HG02588 (cell line): ENCODE data around the gene FBXW8.

Source experiments
- ATAC-seq: cut with Tn5 transposase; IDR thresholded peaks from one replicate; pipeline ENCODE4 v1.9.1; 2021; ENCODE audit warnings: mild to moderate bottlenecking, moderate library complexity; ENCODE audit not compliant: unreplicated experiment

Gene FBXW8

GRCh38 chr12:116885491-116885890 is 25.3 kb upstream of the FBXW8 start:
- ATAC-seq: no peak

DNA sequence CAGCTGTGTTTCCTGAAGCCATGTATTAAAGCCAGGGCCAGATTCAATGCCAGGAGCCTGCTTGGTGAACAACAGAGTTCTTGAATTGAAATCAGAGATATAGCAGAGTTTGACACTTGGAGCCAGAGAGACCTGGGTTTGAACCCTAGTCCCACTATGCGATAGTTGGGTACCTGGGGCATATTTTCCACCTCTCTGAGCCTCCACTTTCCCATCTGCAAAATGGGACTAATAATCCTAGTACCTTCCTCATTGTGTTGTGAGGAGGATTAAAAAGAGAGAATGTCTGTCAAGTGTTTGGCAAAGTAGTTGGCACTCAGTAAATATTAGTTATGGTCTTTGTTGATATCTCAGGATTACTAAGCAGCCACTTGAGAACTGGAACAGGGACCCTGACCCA is 23.5 kb upstream of the FBXW8 start:
- ATAC-seq: no peak

DNA sequence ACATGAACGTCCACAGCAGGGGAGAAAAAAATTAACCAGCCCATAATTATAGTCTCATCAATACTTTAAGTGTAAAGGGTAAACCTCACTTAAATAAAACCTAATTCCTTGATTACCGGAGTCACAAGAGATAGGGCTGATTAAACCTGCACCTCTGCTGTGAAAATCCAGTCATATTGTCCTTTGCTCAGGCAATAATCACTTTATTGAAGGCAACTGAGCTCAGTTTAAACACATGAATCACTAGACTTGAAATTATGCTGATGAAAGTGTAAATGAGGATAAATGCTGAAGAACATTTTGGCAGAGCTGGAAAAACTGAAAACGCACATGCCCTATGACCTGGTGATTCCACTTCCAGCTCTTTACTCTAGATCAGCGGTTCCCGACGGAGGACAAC is 22.9 kb upstream of the FBXW8 start:
- no peak for ATAC-seq

DNA sequence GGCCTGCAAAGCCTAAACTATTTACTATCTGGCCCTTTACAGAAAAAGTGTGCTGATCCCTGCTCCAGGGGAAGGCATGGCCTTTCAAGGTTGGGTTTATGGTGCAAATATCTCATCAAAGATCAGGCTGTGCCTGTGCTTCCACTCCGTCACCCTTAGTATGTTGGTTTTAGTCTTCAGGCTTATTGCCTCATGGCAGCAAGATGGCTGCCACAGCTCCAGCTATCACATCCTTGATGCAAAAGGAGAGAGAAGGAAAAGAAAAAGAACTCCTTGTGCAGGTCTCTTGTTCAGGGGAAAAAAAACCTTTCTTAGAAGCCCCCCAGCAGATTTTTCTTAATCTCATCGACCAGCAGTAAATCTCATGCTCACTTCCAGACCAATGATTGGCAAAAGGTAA is 20.4 kb upstream of the FBXW8 start:
- no peak for ATAC-seq

DNA sequence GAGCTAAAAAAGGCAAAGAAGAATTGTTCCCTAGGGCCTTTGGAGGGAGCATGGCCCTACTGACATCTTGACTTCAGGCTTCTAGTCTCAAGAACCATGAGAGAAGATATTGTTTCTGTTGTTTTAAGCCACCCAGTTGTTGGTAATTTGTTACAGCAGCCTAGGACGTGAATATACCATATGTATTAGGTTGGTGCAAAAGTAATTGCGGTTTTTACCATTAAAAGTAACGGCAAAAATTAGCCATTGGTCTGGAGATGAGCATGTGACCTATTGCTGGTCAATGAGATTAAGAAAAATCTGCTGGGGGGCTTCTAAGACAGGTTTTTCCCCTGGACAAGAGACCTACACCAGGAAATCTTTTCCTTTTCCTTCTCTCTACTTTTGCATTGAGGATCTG is 19.7 kb upstream of the FBXW8 start:
- no peak for ATAC-seq

DNA sequence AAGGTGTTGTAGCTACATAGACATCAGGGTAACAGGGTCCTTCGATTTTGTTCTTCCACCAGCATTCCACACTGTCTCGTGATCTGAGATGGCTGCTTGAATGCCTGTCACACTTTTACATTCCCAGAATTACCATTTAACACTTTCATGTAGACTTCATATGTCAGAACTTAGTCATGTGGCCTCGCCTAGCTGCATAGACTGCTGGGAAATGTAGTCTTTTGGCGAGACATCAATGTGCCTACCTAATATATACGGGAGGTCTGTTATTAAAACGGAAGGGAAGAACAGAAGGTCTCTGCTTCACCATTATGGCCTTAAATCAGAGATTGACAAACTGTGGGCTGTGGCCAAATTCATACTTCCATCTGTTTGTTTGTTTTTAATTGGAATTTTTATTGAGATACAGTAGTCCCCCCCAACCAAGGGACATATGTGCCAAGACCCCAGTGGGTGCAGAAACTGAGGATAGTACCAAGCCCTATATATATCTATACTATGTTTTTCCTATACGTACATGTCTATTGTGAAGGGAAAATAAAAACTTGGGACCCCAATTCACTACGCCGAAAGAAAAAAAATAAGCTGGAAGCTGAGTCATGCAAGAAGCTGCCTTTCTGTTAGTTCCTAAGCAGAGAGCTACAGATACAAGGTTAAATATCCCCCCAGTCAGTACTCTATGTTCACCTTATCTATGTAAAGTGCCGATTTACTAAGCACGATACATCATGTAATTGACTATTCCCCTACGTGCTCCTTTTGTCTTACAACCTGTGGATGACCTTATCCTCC is 18.2 kb upstream of the FBXW8 start:
- ATAC-seq: no peak

- ATAC-seq: no peak
These were observed 15.8 kb upstream of the FBXW8 start for GRCh38 chr12:116894913-116895312.

- ATAC-seq: no peak
These were observed 14.3 kb upstream of the FBXW8 start for GRCh38 chr12:116896411-116896924.

DNA sequence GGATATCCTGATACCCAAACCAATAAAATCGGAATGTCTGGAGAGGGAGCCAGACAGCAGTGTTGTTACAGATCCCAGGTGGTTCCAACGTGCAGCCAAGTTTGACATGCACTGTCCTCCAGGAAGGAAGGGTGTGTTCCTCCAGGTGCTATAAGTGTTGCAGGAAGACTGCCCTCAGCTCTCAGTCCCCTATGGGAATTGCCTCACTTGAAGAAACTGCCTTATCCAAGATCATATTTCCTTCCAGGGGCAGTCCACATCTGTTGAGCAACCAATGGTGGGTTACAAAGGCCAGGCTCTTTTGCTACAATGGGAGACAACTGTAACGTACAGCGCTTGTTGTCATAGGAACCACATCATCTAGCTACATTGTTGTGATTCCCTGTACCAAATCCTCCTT is 13.3 kb upstream of the FBXW8 start:
- no peak for ATAC-seq

DNA sequence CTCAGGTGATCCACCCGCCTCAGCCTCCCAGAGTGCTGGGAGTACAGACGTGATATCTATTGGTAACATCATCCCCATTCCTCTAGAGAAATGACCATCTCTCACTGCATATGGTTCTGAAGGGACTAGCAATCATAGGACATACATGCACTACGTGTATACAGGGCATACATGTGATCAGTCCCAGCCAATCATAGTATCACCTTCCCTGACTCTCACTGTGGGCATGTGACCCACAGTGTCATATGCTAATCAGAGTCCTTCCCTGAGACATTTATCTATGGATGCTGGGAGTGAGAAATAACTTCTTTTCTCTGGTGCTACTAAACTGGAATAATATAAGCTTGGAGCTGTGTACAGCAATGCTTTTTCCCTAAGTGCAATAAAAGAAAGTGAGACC is 12.1 kb upstream of the FBXW8 start:
- no peak for ATAC-seq

DNA sequence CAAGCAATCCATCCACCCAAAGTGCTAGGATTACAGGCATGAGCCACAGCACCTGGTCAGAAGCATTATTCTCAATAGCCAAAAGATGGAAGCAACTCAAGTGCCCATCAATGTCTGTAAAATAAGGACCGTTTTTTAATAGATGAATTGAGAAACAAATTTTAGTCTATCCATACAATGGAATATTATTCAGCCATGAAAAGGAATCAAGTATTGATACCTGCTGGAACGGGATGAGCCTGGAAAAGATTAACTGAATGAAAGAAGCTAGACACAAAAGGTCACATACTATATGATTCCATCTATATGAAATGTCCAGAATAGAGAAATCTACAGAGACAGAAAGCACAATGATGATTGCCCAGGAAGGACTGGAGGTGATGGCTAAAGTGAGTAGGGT is 9.1 kb upstream of the FBXW8 start:
- no peak for ATAC-seq

- no peak for ATAC-seq
These were observed 6.9 kb upstream of the FBXW8 start for GRCh38 chr12:116903818-116904217.

- no peak for ATAC-seq
These were observed 4.5 kb upstream of the FBXW8 start for GRCh38 chr12:116906285-116906684.

- no peak for ATAC-seq
These were observed 488 bp upstream of the FBXW8 start for GRCh38 chr12:116910280-116910644.

DNA sequence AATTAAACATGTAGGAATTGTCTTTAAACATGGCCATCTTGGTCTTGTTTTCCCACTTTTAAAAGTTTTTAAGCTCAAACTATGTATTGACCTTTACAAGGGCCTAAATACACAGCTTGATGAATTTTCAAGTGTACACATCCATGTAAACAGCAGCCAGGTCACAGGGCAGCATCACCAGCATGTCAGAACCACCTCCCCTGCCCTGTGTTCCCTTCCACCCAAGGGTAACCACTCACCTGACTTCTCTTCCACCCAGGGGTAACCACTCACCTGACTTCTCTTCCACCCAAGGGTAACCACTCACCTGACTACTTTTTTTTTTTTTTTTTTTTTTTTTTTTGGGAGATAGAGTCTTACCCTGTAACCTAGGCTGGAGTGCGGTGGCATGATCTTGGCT is 4.6 kb downstream of the FBXW8 start:
- no peak for ATAC-seq

DNA sequence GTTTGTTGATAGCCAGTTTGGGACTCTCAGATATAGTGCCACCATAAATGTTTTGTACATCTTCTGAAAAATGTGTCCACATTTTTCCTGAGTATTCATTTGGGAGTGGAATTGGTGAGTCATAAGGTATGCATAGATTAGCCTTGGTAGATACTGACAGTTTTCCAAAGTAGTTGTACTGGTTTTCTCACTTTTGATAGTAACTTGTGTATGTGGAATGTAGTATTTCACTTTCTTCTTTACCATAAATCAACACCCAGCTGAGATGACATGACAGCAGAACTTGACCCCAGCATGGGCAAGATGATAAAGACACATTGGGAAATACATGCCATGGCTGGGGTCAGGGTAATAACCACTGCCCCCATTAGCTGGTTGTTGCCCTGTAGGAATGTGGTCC is 5.4 kb downstream of the FBXW8 start:
- ATAC-seq: no peak

GRCh38 chr12:116916714-116917114 is 6.0 kb downstream of the FBXW8 start:
- ATAC-seq: peak; percentile 97

GRCh38 chr12:116918464-116918863 is 7.7 kb downstream of the FBXW8 start:
- no peak for ATAC-seq

GRCh38 chr12:116919247-116919661 is 8.5 kb downstream of the FBXW8 start:
- ATAC-seq: no peak

- no peak for ATAC-seq
These were observed 9.1 kb downstream of the FBXW8 start for GRCh38 chr12:116919706-116920485.

GRCh38 chr12:116920939-116921338 is 10.2 kb downstream of the FBXW8 start:
- no peak for ATAC-seq

GRCh38 chr12:116922194-116922897 is 11.6 kb downstream of the FBXW8 start:
- peak; percentile 74 for ATAC-seq
